Chondrocyte (in vitro differentiated cells): ENCODE data around the gene JAK3. TPM values are rescaled to one million over a fixed set of nuclear protein-coding genes. Genes with fewer than 3 reads are reported as not detected.

Experiments
- DNase-seq: peaks from one replicate; pipeline ENCODE4 v3.0.0; 2021; ENCODE audit warnings: mixed read lengths, low spot score
- H3K27ac Mint-ChIP-seq: one replicate; pipeline ENCODE4 v1.8.0; 2021; ENCODE audit warnings: mild to moderate bottlenecking, moderate library complexity, mixed read lengths; ENCODE audit not compliant: unreplicated experiment
- H3K27me3 Mint-ChIP-seq: 2 replicates; pipeline ENCODE4 v1.8.0; 2021; ENCODE audit warnings: low read depth, mixed read lengths
- H3K36me3 Mint-ChIP-seq: 2 replicates; pipeline ENCODE4 v1.8.0; 2021; ENCODE audit warnings: low read depth, mixed read lengths
- H3K4me1 Mint-ChIP-seq: 2 replicates; pipeline ENCODE4 v1.8.0; 2021; ENCODE audit warnings: low read depth, mild to moderate bottlenecking, mixed read lengths
- H3K4me3 Mint-ChIP-seq: one replicate; pipeline ENCODE4 v1.8.0; 2021; ENCODE audit warnings: mild to moderate bottlenecking, moderate library complexity, mixed read lengths; ENCODE audit not compliant: unreplicated experiment
- H3K9me3 Mint-ChIP-seq: 2 replicates; pipeline ENCODE4 v1.8.0; 2021; ENCODE audit warnings: low read depth, mixed read lengths
- CTCF ChIP-seq: fragments of 200-600 bp; sonication (generic); IDR thresholded peaks from 2 replicates; pipeline ENCODE4 v1.5.0; 2021; ENCODE audit warnings: antibody characterized with exemption, mild to moderate bottlenecking, moderate library complexity
- total RNA-seq: library from RNA; stranded (reverse); gene quantifications from 3 replicates; pipeline ENCODE4 v1.2.1, GENCODE V29; 2021

Gene JAK3
- total RNA-seq, 1 donor from 2014 or later, result 7.7 TPM

- Mint-ChIP-seq H3K9me3 (no peaks in the 10 kb centered on the region), H3K27ac (no peak overlapping the region), H3K27me3 (peaks cover 25% of the 10 kb centered on the region), H3K4me1 (peaks cover 2% of the 10 kb centered on the region), H3K4me3 (no peak overlapping the region), H3K36me3 (no peaks in the 10 kb centered on the region)
- TF ChIP-seq CTCF, result no peak
- DNase-seq, result no peak
Measured at GRCh38 chr19:17874758-17875135, 27.0 kb upstream of the JAK3 start.

- TF ChIP-seq CTCF, result no peak
- H3K27me3 Mint-ChIP-seq, result peaks cover 26% of the 10 kb centered on the region
Measured at GRCh38 chr19:17873786-17874757, 26.3 kb upstream of the JAK3 start.

GRCh38 chr19:17872251-17873001, 24.6 kb upstream of the JAK3 start:
- H3K4me3 Mint-ChIP-seq, result no peak overlapping the region
- H3K27ac Mint-ChIP-seq, result no peak overlapping the region
- peaks cover 2% of the 10 kb centered on the region for H3K4me1 Mint-ChIP-seq
- peak; percentile 89 for DNase-seq
- H3K27me3 Mint-ChIP-seq, result peaks cover 30% of the 10 kb centered on the region
- no peak for TF ChIP-seq CTCF
- H3K36me3 Mint-ChIP-seq, result no peaks in the 10 kb centered on the region
- no peaks in the 10 kb centered on the region for H3K9me3 Mint-ChIP-seq

More at GRCh38 chr19:17873786-17874757, 26.3 kb upstream of the JAK3 start:
- no peaks in the 10 kb centered on the region for H3K9me3 Mint-ChIP-seq
- H3K4me3 Mint-ChIP-seq, result no peak overlapping the region
- no peak overlapping the region for H3K27ac Mint-ChIP-seq
- H3K36me3 Mint-ChIP-seq, result no peaks in the 10 kb centered on the region
- peaks cover 2% of the 10 kb centered on the region for H3K4me1 Mint-ChIP-seq
- DNase-seq, result no peak

- peaks cover 30% of the 10 kb centered on the region for H3K27me3 Mint-ChIP-seq
- H3K4me1 Mint-ChIP-seq, result peaks cover 2% of the 10 kb centered on the region
Measured at GRCh38 chr19:17871878-17872250, 24.1 kb upstream of the JAK3 start, which contains the start of gene SLC5A5. SLC5A5 (plus strand) TSS chr19:17871945; CDS start chr19:17872320, 375 bp downstream.

More at GRCh38 chr19:17871878-17872250, 24.1 kb upstream of the JAK3 start, which contains the start of gene SLC5A5:
- TF ChIP-seq CTCF, result no peak
- no peaks in the 10 kb centered on the region for H3K9me3 Mint-ChIP-seq
- DNase-seq, result no peak
- no peaks in the 10 kb centered on the region for H3K36me3 Mint-ChIP-seq
- H3K27ac Mint-ChIP-seq, result no peak within 1 kb of the TSS
- H3K4me3 Mint-ChIP-seq, result no peak within 1 kb of the TSS
